A549 (cell line): ENCODE data around the gene CFAP100.

Source experiments
- CHD4 ChIP-seq: fragments of 200-600 bp; sonication (generic); IDR thresholded peaks from 2 replicates; pipeline ENCODE4 v1.6.1; 2016; ENCODE audit warnings: antibody characterized with exemption, mild to moderate bottlenecking, borderline replicate concordance
- CTCF ChIP-seq: fragments of >200 bp; sonication (Bioruptor Twin); formaldehyde crosslinking; IDR thresholded peaks from 3 replicates; pipeline ENCODE4 v1.5.1; 2016
- HES2 ChIP-seq: fragments of >200 bp; sonication (Bioruptor Twin); formaldehyde crosslinking; IDR thresholded peaks from 2 replicates; pipeline ENCODE4 v1.6.1; 2016
- HOXA7 ChIP-seq: fragments of 250-450 bp; sonication (Bioruptor Pico); IDR thresholded peaks from 2 replicates; pipeline ENCODE4 v1.5.0; 2020; ENCODE audit warnings: mild to moderate bottlenecking, moderate library complexity
- MYC ChIP-seq: IDR thresholded peaks from 2 replicates; pipeline ENCODE4 v1.6.1; 2012; ENCODE audit warnings: mild to moderate bottlenecking, inconsistent platforms, low read length, improper control_type of control experiment, borderline replicate concordance
- POLR2A ChIP-seq: IDR thresholded peaks from 2 replicates; pipeline ENCODE4 v1.6.1; 2012; ENCODE audit warnings: mild to moderate bottlenecking, low read length
- ZSCAN20 ChIP-seq: fragments of 250-450 bp; sonication (Bioruptor Pico); IDR thresholded peaks from 2 replicates; pipeline ENCODE4 v1.8.0; 2022; ENCODE audit warnings: mild to moderate bottlenecking, moderate library complexity
- TF ChIP-seq, protein P1 (sequence below): fragments of 250-450 bp; sonication (Bioruptor Pico); IDR thresholded peaks from 2 replicates; pipeline ENCODE4 v1.5.0; 2020; ENCODE audit warnings: low read depth, mild to moderate bottlenecking, moderate library complexity
- TF ChIP-seq, protein P2 (sequence below): fragments of 450-650 bp; IDR thresholded peaks from 2 replicates; pipeline ENCODE4 v1.6.1; 2014; ENCODE audit warnings: antibody characterized with exemption

- TF ChIP-seq CTCF: no peak
- TF ChIP-seq ZSCAN20 (CRISPR knock-in tag): no peak
- TF ChIP-seq POLR2A: no peak
- TF ChIP-seq, protein P1, sequence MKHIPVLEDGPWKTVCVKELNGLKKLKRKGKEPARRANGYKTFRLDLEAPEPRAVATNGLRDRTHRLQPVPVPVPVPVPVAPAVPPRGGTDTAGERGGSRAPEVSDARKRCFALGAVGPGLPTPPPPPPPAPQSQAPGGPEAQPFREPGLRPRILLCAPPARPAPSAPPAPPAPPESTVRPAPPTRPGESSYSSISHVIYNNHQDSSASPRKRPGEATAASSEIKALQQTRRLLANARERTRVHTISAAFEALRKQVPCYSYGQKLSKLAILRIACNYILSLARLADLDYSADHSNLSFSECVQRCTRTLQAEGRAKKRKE (CRISPR knock-in tag): no peak
- no peak for TF ChIP-seq HOXA7 (CRISPR knock-in tag)
- TF ChIP-seq CHD4: no peak
- TF ChIP-seq, protein P2, sequence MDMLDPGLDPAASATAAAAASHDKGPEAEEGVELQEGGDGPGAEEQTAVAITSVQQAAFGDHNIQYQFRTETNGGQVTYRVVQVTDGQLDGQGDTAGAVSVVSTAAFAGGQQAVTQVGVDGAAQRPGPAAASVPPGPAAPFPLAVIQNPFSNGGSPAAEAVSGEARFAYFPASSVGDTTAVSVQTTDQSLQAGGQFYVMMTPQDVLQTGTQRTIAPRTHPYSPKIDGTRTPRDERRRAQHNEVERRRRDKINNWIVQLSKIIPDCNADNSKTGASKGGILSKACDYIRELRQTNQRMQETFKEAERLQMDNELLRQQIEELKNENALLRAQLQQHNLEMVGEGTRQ: no peak
- TF ChIP-seq HES2: no peak
- TF ChIP-seq MYC: no peak
Observed at GRCh38 chr3:126399756-126400155, 5.0 kb downstream of the CFAP100 start.
